ENCODE results near the gene ZNF133.

DNA sequence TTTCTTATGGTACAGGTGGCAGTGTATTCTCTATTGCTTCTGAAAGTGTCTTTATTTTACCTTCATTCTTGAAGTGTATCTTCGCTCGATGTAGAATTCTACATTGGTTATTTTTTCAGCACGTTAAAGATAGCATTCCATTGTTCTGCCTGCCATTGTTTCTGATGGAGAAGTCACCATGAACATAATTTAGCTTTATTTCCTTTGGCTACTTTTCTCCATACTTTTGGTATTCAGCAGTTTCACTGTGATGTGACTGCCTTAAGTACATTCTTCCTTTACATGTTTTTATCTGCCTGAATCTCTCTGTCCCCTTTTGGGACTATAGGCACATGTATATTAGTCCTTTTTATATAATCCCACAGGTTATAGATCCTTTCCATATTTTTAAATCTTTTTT lies 19.0 kb downstream of the ZNF133 start:
- TF ChIP-seq, protein P1, sequence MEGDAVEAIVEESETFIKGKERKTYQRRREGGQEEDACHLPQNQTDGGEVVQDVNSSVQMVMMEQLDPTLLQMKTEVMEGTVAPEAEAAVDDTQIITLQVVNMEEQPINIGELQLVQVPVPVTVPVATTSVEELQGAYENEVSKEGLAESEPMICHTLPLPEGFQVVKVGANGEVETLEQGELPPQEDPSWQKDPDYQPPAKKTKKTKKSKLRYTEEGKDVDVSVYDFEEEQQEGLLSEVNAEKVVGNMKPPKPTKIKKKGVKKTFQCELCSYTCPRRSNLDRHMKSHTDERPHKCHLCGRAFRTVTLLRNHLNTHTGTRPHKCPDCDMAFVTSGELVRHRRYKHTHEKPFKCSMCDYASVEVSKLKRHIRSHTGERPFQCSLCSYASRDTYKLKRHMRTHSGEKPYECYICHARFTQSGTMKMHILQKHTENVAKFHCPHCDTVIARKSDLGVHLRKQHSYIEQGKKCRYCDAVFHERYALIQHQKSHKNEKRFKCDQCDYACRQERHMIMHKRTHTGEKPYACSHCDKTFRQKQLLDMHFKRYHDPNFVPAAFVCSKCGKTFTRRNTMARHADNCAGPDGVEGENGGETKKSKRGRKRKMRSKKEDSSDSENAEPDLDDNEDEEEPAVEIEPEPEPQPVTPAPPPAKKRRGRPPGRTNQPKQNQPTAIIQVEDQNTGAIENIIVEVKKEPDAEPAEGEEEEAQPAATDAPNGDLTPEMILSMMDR (IDR thresholded peaks at IDR 0.05), result no peak
- TF ChIP-seq POLR2A (IDR thresholded peaks at IDR 0.05), result no peak
